ENCODE results near the gene TMEM175.

Gene TMEM175

DNA sequence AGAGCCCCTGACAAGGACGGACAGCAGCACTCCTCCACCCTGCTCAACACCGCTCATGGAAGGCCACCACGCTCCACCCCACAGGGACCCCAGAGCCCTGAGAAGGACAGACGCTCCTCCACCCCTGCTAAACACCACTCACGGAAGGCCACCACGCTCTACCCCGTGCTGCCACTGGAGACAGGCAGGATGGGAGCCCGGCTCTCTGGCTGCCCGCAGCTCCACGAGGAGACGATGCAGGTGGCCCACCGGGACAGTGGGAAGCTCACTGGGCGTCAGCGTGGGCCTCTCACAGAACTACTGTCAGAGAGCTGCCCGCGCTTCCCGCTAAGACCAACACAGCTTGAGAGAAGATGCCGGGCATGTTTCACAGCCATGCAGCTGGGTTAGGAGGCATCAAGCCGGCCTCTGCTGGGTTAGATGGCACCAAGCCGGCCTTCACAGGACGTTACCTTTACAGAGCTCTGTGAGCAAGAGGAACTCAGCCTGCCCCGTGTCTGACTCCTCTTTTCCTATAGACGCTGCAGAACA is 21.0 kb upstream of the TMEM175 start:
- no peak overlapping the region for H3K23ac ChIP-seq (ENCODE audit: low read length)
- no peak overlapping the region for H3K27ac ChIP-seq (ENCODE audit: low read depth, low read length)
- no peak overlapping the region for H3K4ac ChIP-seq (ENCODE audit: low read depth, low read length)
- no peaks in the 10 kb centered on the region for H3K79me1 ChIP-seq (ENCODE audit: low read length)
- H3K4me2 ChIP-seq (ENCODE audit: low read length): no peak overlapping the region
- no peak overlapping the region for H4K12ac ChIP-seq (ENCODE audit: low read depth, low read length)
- H4K8ac ChIP-seq (ENCODE audit: low read depth, low read length): no peak overlapping the region
- no peak overlapping the region for H3K18ac ChIP-seq (ENCODE audit: low read length)
- H2BK12ac ChIP-seq (ENCODE audit: low read length): no peak overlapping the region
- H4K91ac ChIP-seq (ENCODE audit: low read depth, low read length): no peak overlapping the region
- H3K9me3 ChIP-seq (ENCODE audit: insufficient read depth, low read depth, low read length): no peaks in the 10 kb centered on the region
- peaks cover 27 to 31% of the 10 kb centered on the region in 2 experiments for H3K36me3 ChIP-seq (ENCODE audit: control insufficient read depth in 1 of 2, insufficient read depth in 2 of 2, low read length in 2 of 2)
- WGBS (ENCODE audit: extremely low coverage, insufficient coverage, insufficient read length): no CpG with 5 or more reads among the region's 23 CpGs
- no peak overlapping the region for H2BK5ac ChIP-seq (ENCODE audit: low read depth, low read length, poor library complexity)
- H3K9ac ChIP-seq (ENCODE audit: low read length): no peak overlapping the region
- no peak overlapping the region for H2BK120ac ChIP-seq (ENCODE audit: insufficient read depth, low read length, poor library complexity)
- H3K4me1 ChIP-seq (ENCODE audit: control insufficient read depth in 1 of 2, insufficient read depth in 2 of 2, low read length in 2 of 2): no peaks in the 10 kb centered on the region
- H2AK5ac ChIP-seq (ENCODE audit: low read length): no peak overlapping the region
- DNase-seq: no peak
- H3K14ac ChIP-seq (ENCODE audit: low read length): no peak overlapping the region
- H3K4me3 ChIP-seq (ENCODE audit: low read depth, low read length): no peak overlapping the region
- peaks cover 9% of the 10 kb centered on the region for H3K79me2 ChIP-seq (ENCODE audit: control insufficient read depth, insufficient read depth, low read length, poor library complexity)
- no peak overlapping the region for H2AFZ ChIP-seq (ENCODE audit: insufficient read depth, low read length, poor library complexity)
- no peaks in the 10 kb centered on the region for H3K27me3 ChIP-seq (ENCODE audit: insufficient read depth, low read length)

DNA sequence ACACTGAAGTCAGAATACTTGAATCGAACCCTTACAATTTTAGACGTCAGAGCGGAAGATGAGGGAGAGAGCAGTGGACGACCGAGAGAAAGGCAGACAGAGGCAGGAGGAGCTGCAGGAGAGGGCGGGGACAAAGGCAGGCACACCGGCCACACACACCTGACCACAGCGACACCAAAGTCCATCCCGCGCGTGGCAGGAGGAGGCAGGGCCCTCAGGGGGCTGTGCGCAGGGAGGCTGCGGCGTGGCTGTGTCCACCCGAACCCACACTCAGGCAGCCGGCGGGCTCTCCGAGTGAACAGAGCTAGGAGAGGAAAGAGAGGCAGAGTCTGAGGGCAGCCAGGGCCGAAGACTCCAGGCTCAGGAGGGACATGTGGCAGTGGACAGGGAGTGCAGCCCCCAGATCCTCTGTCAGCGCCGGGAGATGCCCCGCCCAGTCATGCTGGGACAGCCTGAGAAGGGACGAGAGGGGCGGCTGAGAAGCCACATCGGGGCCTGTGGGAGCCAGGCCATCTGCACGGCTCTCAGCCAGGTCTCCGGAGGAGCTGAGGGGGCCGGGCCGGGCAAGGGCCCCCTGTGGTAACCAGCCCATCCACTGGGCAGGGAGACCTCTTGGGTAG is 20.3 kb upstream of the TMEM175 start:
- Histone ChIP-seq H3K23ac (ENCODE audit: low read length) (no peak overlapping the region), H4K12ac (ENCODE audit: low read depth, low read length) (no peak overlapping the region), H2BK120ac (ENCODE audit: insufficient read depth, low read length, poor library complexity) (no peak overlapping the region), H3K9me3 (ENCODE audit: insufficient read depth, low read depth, low read length) (no peaks in the 10 kb centered on the region), H3K4me1 (ENCODE audit: control insufficient read depth in 1 of 2, insufficient read depth in 2 of 2, low read length in 2 of 2) (no peaks in the 10 kb centered on the region), H3K27me3 (ENCODE audit: insufficient read depth, low read length) (no peaks in the 10 kb centered on the region), H2AK5ac (ENCODE audit: low read length) (no peak overlapping the region), H3K18ac (ENCODE audit: low read length) (no peak overlapping the region), H2BK12ac (ENCODE audit: low read length) (no peak overlapping the region), H3K79me1 (ENCODE audit: low read length) (no peaks in the 10 kb centered on the region), H2AFZ (ENCODE audit: insufficient read depth, low read length, poor library complexity) (no peak overlapping the region), H3K14ac (ENCODE audit: low read length) (no peak overlapping the region), H3K4me3 (ENCODE audit: low read depth, low read length) (no peak overlapping the region), H4K8ac (ENCODE audit: low read depth, low read length) (no peak overlapping the region), H3K79me2 (ENCODE audit: control insufficient read depth, insufficient read depth, low read length, poor library complexity) (peaks cover 9% of the 10 kb centered on the region), H3K4ac (ENCODE audit: low read depth, low read length) (no peak overlapping the region), H4K91ac (ENCODE audit: low read depth, low read length) (no peak overlapping the region), H3K36me3 (ENCODE audit: control insufficient read depth in 1 of 2, insufficient read depth in 2 of 2, low read length in 2 of 2) (peaks cover 27 to 31% of the 10 kb centered on the region in 2 experiments), H3K4me2 (ENCODE audit: low read length) (no peak overlapping the region), H3K27ac (ENCODE audit: low read depth, low read length) (no peak overlapping the region), H3K9ac (ENCODE audit: low read length) (no peak overlapping the region), H2BK5ac (ENCODE audit: low read depth, low read length, poor library complexity) (no peak overlapping the region)
- no peak for DNase-seq
- WGBS (ENCODE audit: extremely low coverage, insufficient coverage, insufficient read length): no CpG with 5 or more reads among the region's 29 CpGs

DNA sequence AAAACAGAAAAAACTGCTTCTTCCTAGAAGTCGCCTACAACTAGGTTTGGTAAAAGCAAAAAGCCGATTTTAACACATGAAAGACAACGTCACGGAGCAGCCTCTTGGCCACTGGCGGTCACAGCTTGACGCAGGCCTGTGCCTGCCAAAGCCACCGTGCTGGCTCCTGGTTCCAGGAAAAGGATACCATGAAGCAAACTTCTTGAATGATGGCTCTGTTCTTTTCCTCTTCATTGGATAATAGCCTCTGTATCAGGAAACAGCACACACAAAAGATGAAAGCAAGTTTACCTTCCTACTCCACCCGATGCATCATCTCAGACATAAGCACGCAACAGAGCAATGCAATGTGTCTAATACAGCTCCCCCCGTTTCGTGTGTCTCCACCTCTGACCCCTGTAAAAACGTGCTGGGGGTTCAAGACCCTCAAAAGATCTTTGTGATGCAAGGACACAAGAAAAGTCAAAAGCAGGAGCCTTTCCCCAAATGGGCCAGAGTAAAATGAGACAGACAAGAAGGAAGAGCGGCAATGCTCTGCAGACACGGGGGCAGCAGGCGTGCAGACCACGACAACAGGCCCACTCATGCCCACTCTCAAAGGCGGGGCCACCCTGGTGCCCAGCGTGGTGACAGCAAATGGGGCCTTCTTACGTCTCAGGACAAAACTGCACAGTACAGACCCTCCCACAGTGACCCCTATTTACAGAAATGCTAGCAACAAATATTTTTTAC is 19.5 kb upstream of the TMEM175 start:
- no CpG with 5 or more reads among the region's 19 CpGs for WGBS (ENCODE audit: extremely low coverage, insufficient coverage, insufficient read length)
- Histone ChIP-seq H2BK120ac (ENCODE audit: insufficient read depth, low read length, poor library complexity) (no peak overlapping the region), H3K4me1 (ENCODE audit: control insufficient read depth in 1 of 2, insufficient read depth in 2 of 2, low read length in 2 of 2) (peaks cover 0 to 1% of the 10 kb centered on the region in 2 experiments), H4K91ac (ENCODE audit: low read depth, low read length) (no peak overlapping the region), H3K4me2 (ENCODE audit: low read length) (no peak overlapping the region), H3K4me3 (ENCODE audit: low read depth, low read length) (no peak overlapping the region), H3K4ac (ENCODE audit: low read depth, low read length) (no peak overlapping the region), H4K12ac (ENCODE audit: low read depth, low read length) (no peak overlapping the region), H2AK5ac (ENCODE audit: low read length) (no peak overlapping the region), H3K14ac (ENCODE audit: low read length) (no peak overlapping the region), H3K27ac (ENCODE audit: low read depth, low read length) (no peak overlapping the region), H2BK5ac (ENCODE audit: low read depth, low read length, poor library complexity) (no peak overlapping the region), H2BK12ac (ENCODE audit: low read length) (no peak overlapping the region), H3K9ac (ENCODE audit: low read length) (no peak overlapping the region), H3K36me3 (ENCODE audit: control insufficient read depth in 1 of 2, insufficient read depth in 2 of 2, low read length in 2 of 2) (peaks cover 27 to 29% of the 10 kb centered on the region in 2 experiments), H2AFZ (ENCODE audit: insufficient read depth, low read length, poor library complexity) (no peak overlapping the region), H3K23ac (ENCODE audit: low read length) (no peak overlapping the region), H3K18ac (ENCODE audit: low read length) (no peak overlapping the region), H4K8ac (ENCODE audit: low read depth, low read length) (no peak overlapping the region), H3K79me1 (ENCODE audit: low read length) (no peaks in the 10 kb centered on the region), H3K27me3 (ENCODE audit: insufficient read depth, low read length) (no peaks in the 10 kb centered on the region), H3K79me2 (ENCODE audit: control insufficient read depth, insufficient read depth, low read length, poor library complexity) (peaks cover 9% of the 10 kb centered on the region), H3K9me3 (ENCODE audit: insufficient read depth, low read depth, low read length) (peaks cover 1% of the 10 kb centered on the region)
- no peak for DNase-seq

DNA sequence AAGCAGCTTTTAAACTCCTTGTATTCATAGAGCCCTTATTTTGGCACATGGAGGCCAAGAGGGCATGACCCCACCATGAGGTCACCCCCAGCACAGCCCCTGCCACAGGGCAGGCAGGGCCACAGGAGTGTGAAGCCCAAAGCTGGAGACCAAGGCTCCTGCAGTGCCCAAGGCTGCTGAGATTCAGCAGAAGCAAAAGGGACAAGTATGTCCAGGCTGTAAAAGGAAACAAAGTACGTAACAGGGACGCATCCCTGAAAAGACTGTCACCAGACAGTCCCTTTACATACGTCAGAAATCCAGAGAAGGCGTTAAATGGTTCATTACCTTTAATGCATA is 19.0 kb upstream of the TMEM175 start:
- Histone ChIP-seq H3K23ac (ENCODE audit: low read length) (no peak overlapping the region), H2AK5ac (ENCODE audit: low read length) (no peak overlapping the region), H3K9ac (ENCODE audit: low read length) (no peak overlapping the region), H4K12ac (ENCODE audit: low read depth, low read length) (no peak overlapping the region), H3K18ac (ENCODE audit: low read length) (no peak overlapping the region), H2BK120ac (ENCODE audit: insufficient read depth, low read length, poor library complexity) (no peak overlapping the region), H3K4me1 (ENCODE audit: control insufficient read depth in 1 of 2, insufficient read depth in 2 of 2, low read length in 2 of 2) (peaks cover 0 to 1% of the 10 kb centered on the region in 2 experiments), H3K79me2 (ENCODE audit: control insufficient read depth, insufficient read depth, low read length, poor library complexity) (peaks cover 9% of the 10 kb centered on the region), H2BK12ac (ENCODE audit: low read length) (no peak overlapping the region), H3K9me3 (ENCODE audit: insufficient read depth, low read depth, low read length) (peaks cover 1% of the 10 kb centered on the region), H3K36me3 (ENCODE audit: control insufficient read depth in 1 of 2, insufficient read depth in 2 of 2, low read length in 2 of 2) (peaks cover 24 to 27% of the 10 kb centered on the region in 2 experiments), H3K79me1 (ENCODE audit: low read length) (no peaks in the 10 kb centered on the region), H3K27me3 (ENCODE audit: insufficient read depth, low read length) (no peaks in the 10 kb centered on the region), H2AFZ (ENCODE audit: insufficient read depth, low read length, poor library complexity) (no peak overlapping the region), H4K91ac (ENCODE audit: low read depth, low read length) (no peak overlapping the region), H3K4me2 (ENCODE audit: low read length) (no peak overlapping the region), H3K4me3 (ENCODE audit: low read depth, low read length) (no peak overlapping the region), H4K8ac (ENCODE audit: low read depth, low read length) (no peak overlapping the region), H3K27ac (ENCODE audit: low read depth, low read length) (no peak overlapping the region), H3K4ac (ENCODE audit: low read depth, low read length) (no peak overlapping the region), H3K14ac (ENCODE audit: low read length) (no peak overlapping the region), H2BK5ac (ENCODE audit: low read depth, low read length, poor library complexity) (no peak overlapping the region)
- WGBS (ENCODE audit: extremely low coverage, insufficient coverage, insufficient read length): no CpG with 5 or more reads among the region's 4 CpGs
- DNase-seq: no peak
